ENCODE data around the gene ARHGAP24. TPM values are rescaled to one million over a fixed set of nuclear protein-coding genes. Genes with fewer than 3 reads are reported as not detected.

The ARHGAP24 gene
- total and polyA plus RNA-seq, 2 experiments from 2014 or later, result 0.21 to 0.36 TPM

- Histone ChIP-seq H3K4me1 (ENCODE audit: insufficient read depth) (no peaks in the 10 kb centered on the region), H3K27me3 (ENCODE audit: insufficient read depth) (no peaks in the 10 kb centered on the region), H3K4me3 (no peak overlapping the region), H4K20me1 (replicated peaks; ENCODE audit: insufficient read depth) (no peaks in the 10 kb centered on the region), H3K9me2 (ENCODE audit: insufficient read depth) (no peaks in the 10 kb centered on the region), H3K4me2 (no peak overlapping the region), H3K79me2 (replicated peaks; ENCODE audit: insufficient read depth) (no peaks in the 10 kb centered on the region), H2AFZ (no peak overlapping the region), H3K27ac (ENCODE audit: low read depth) (no peak overlapping the region), H3F3A (replicated peaks; ENCODE audit: low read depth) (no peaks in the 10 kb centered on the region), H3K36me3 (ENCODE audit: insufficient read depth) (no peaks in the 10 kb centered on the region)
- Mint-ChIP-seq H3K27ac (no peak overlapping the region), H3K9me3 (no peaks in the 10 kb centered on the region; the same call in 2 of the 3 replicates), H3K4me1 (no peaks in the 10 kb centered on the region), H3K36me3 (ENCODE audit: low read depth) (no peaks in the 10 kb centered on the region), H3K27me3 (ENCODE audit: insufficient read depth, low read depth, poor library complexity) (no peaks in the 10 kb centered on the region), H3K4me3 (no peak overlapping the region)
- ATAC-seq (no peak), DNase-seq (ENCODE audit: low spot score) (no peak)
- TF ChIP-seq REST (IDR thresholded peaks at IDR 0.05; ENCODE audit: unreplicated experiment), result no peak
- TF ChIP-seq ETS1 (IDR thresholded peaks at IDR 0.05), result no peak
- TF ChIP-seq CTCF (conservative IDR thresholded peaks at IDR 0.05; ENCODE audit: low read depth in 2 of 2), result no peak
- no peak for TF ChIP-seq POLR2AphosphoS5 (IDR thresholded peaks at IDR 0.05; ENCODE audit: low read depth)
- no peak for TF ChIP-seq NANOG (IDR thresholded peaks at IDR 0.05; ENCODE audit: borderline replicate concordance)
- no peak for TF ChIP-seq CREB1 (CRISPR knock-in tag; IDR thresholded peaks at IDR 0.05; ENCODE audit: low read depth)
- TF ChIP-seq EZH2phosphoT487 (IDR thresholded peaks at IDR 0.05; ENCODE audit: unreplicated experiment), result no peak
- TF ChIP-seq ZNF331 (CRISPR knock-in tag; IDR thresholded peaks at IDR 0.05; ENCODE audit: low read depth), result no peak
- TF ChIP-seq STAT1 (IDR thresholded peaks at IDR 0.05; ENCODE audit: unreplicated experiment), result no peak
- TF ChIP-seq ZNF114 (CRISPR knock-in tag; IDR thresholded peaks at IDR 0.05), result no peak
- TF ChIP-seq ZNF462 (CRISPR knock-in tag; IDR thresholded peaks at IDR 0.05), result no peak
- TF ChIP-seq EZH2 (IDR thresholded peaks at IDR 0.05; ENCODE audit: low read depth, unreplicated experiment), result no peak
- no peak for TF ChIP-seq JUNB (IDR thresholded peaks at IDR 0.05; ENCODE audit: unreplicated experiment)
Measured at GRCh38 chr4:85963231-85963630, 488.3 kb downstream of the ARHGAP24 start.
